Hepatocyte (in vitro differentiated cells): ENCODE data around the gene INTS2.

ENCODE experiments used
- EZH2 ChIP-seq: fragments of 200-600 bp; sonication (generic); IDR thresholded peaks from 2 replicates; pipeline ENCODE4 v1.6.1; 2016; ENCODE audit warnings: antibody characterized with exemption, mild to moderate bottlenecking, borderline replicate concordance
- EZH2phosphoT487 ChIP-seq: fragments of 200-600 bp; sonication (generic); IDR thresholded peaks from one replicate; pipeline ENCODE4 v1.6.1; 2018; ENCODE audit warnings: antibody characterized with exemption, mild to moderate bottlenecking, low read depth, moderate library complexity; ENCODE audit not compliant: unreplicated experiment, severe bottlenecking
- TF ChIP-seq, protein P1 (sequence below): fragments of 200-600 bp; sonication (generic); IDR thresholded peaks from 2 replicates; pipeline ENCODE4 v1.5.1; 2016; ENCODE audit warnings: antibody characterized with exemption, mild to moderate bottlenecking; ENCODE audit not compliant: poor library complexity

DNA sequence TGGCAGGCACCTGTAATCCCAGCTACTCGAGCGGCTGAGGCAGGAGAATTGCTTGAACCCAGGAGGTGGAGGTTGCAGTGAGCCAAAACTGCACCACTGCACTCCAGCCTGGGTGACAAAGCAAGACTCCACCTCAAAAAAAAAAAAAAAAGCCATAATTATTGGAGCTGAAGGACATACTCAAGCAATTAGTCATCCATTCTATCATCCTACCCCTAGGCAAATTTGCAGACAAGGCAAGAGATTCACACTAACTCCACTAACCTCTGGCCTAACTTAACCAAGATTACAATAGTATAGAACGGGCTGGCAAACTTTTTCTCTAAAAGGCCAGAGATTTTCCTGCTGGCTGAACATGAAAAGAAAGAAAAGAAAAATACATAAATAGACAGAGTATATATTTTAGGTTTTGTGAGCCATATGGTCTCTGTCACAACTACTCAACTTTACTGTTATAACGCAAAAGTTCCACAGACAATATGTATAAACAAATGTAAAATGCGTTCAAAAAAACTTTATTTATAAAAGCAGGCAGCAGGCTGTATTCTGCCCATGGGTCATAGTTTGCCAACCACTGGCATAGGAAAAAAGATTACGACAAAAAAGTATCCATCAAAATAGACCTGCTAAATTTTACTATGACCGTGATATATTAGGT, 94.1 kb downstream of the INTS2 start:
- TF ChIP-seq, protein P1, sequence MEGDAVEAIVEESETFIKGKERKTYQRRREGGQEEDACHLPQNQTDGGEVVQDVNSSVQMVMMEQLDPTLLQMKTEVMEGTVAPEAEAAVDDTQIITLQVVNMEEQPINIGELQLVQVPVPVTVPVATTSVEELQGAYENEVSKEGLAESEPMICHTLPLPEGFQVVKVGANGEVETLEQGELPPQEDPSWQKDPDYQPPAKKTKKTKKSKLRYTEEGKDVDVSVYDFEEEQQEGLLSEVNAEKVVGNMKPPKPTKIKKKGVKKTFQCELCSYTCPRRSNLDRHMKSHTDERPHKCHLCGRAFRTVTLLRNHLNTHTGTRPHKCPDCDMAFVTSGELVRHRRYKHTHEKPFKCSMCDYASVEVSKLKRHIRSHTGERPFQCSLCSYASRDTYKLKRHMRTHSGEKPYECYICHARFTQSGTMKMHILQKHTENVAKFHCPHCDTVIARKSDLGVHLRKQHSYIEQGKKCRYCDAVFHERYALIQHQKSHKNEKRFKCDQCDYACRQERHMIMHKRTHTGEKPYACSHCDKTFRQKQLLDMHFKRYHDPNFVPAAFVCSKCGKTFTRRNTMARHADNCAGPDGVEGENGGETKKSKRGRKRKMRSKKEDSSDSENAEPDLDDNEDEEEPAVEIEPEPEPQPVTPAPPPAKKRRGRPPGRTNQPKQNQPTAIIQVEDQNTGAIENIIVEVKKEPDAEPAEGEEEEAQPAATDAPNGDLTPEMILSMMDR: no peak
- TF ChIP-seq EZH2phosphoT487 (no peak), EZH2 (no peak)
